HepG2 (cell line): Measurements from ENCODE around the gene TMEM198. TPM values are rescaled to one million over a fixed set of nuclear protein-coding genes. Genes with fewer than 3 reads are reported as not detected.

Source experiments
- ATF1 ChIP-seq: IDR thresholded peaks from 2 replicates; pipeline ENCODE4 v1.6.1; 2016; ENCODE audit warnings: mild to moderate bottlenecking, control low read depth
- BCL6 ChIP-seq: IDR thresholded peaks from 2 replicates; pipeline ENCODE4 v1.6.1; 2016; ENCODE audit warnings: missing genetic modification reagents, missing compliant biosample characterization
- CTCF ChIP-seq: sonication (generic); formaldehyde crosslinking; IDR thresholded peaks from 2 replicates; pipeline ENCODE4 v1.5.0; 2020; ENCODE audit warnings: mild to moderate bottlenecking, missing genetic modification reagents, moderate library complexity
- EP300 ChIP-seq, 3 experiments: sonication (generic) in 1 of 3; formaldehyde crosslinking in 1 of 3; IDR thresholded peaks; 2 replicates each; pipeline versions ENCODE4 v1.5.1 to v1.6.1; 2011 to 2020; ENCODE audit warnings: low read depth in 2 of 3, low read length in 2 of 3, borderline replicate concordance in 1 of 3, improper control_type of control experiment in 1 of 3, mild to moderate bottlenecking in 1 of 3, missing genetic modification reagents in 1 of 3, moderate library complexity in 1 of 3
- GATAD2A ChIP-seq: IDR thresholded peaks from 2 replicates; pipeline ENCODE4 v1.6.1; 2016
- KDM5A ChIP-seq: fragments of 200-600 bp; sonication (generic); IDR thresholded peaks from 2 replicates; pipeline ENCODE4 v1.7.0; 2018; ENCODE audit warnings: antibody characterized with exemption, mild to moderate bottlenecking, low read length, borderline replicate concordance
- KDM6A ChIP-seq: IDR thresholded peaks from 2 replicates; pipeline ENCODE4 v1.6.1; 2016; ENCODE audit warnings: low read depth
- PATZ1 ChIP-seq: sonication (generic); formaldehyde crosslinking; IDR thresholded peaks from 2 replicates; pipeline ENCODE4 v1.4.0; 2020; ENCODE audit warnings: missing genetic modification reagents
- POLR2G ChIP-seq: fragments of 200-400 bp; formaldehyde crosslinking; IDR thresholded peaks from 2 replicates; pipeline ENCODE4 v1.6.1; 2018; ENCODE audit warnings: mild to moderate bottlenecking, low read depth, low read length, moderate library complexity
- RBFOX2 ChIP-seq: fragments of 200-400 bp; formaldehyde crosslinking; IDR thresholded peaks from 2 replicates; pipeline ENCODE4 v1.6.1; 2017; ENCODE audit warnings: low read depth, mild to moderate bottlenecking, low read length
- ZBTB1 ChIP-seq: sonication (generic); formaldehyde crosslinking; IDR thresholded peaks from 2 replicates; pipeline ENCODE4 v1.4.0; 2020; ENCODE audit warnings: missing genetic modification reagents, borderline replicate concordance
- ZNF281 ChIP-seq: sonication (generic); formaldehyde crosslinking; IDR thresholded peaks from 2 replicates; pipeline ENCODE4 v1.4.0; 2020; ENCODE audit warnings: missing genetic modification reagents, borderline replicate concordance
- ZNF362 ChIP-seq: sonication (generic); formaldehyde crosslinking; IDR thresholded peaks from 2 replicates; pipeline ENCODE4 v1.4.0; 2020; ENCODE audit warnings: missing genetic modification reagents, mild to moderate bottlenecking, borderline replicate concordance
- ZNF609 ChIP-seq: sonication (generic); formaldehyde crosslinking; IDR thresholded peaks from 2 replicates; pipeline ENCODE4 v1.4.0; 2020; ENCODE audit warnings: mild to moderate bottlenecking, missing genetic modification reagents, borderline replicate concordance
- ZNF746 ChIP-seq: sonication (generic); formaldehyde crosslinking; IDR thresholded peaks from 2 replicates; pipeline ENCODE4 v1.8.0; 2022; ENCODE audit warnings: mild to moderate bottlenecking, missing genetic modification reagents
- ZNF883 ChIP-seq: sonication (generic); formaldehyde crosslinking; IDR thresholded peaks from 2 replicates; pipeline ENCODE4 v1.5.1; 2020; ENCODE audit warnings: mild to moderate bottlenecking, missing genetic modification reagents; ENCODE audit errors: not compliant biosample characterization
- polyA plus RNA-seq, 8 experiments: library from polyadenylated mRNA; depleted of rRNA in 3 of 8; stranded (reverse) in 7 of 8; unstranded in 1 of 8; fragments of >200 nt; fragmentation: Illumina TruSeq in 4 of 8; extraction: Trizol in 4 of 8; gene quantifications; 2 replicates each; pipeline versions ENCODE4 v1.2.1 to v1.2.3, GENCODE V29; 2011 to 2016; ENCODE audit warnings: low read depth in 4 of 8, missing spikeins in 1 of 8, mixed read lengths in 1 of 8; ENCODE audit not compliant: insufficient read depth in 1 of 8
- total RNA-seq, 5 experiments: library from RNA; depleted of rRNA; stranded (reverse); fragments of >200 nt; fragmentation: Illumina TruSeq; extraction: Trizol; gene quantifications; 2 replicates each; pipeline ENCODE4 v1.2.3, GENCODE V29; 2016; ENCODE audit warnings: low read depth in 1 of 5

The TMEM198 gene
- total and polyA plus RNA-seq, 2 of the 13 experiments (the other 11 are each of a cell fraction or from before 2014, with no cell fraction given) = 17.3 to 23.5 TPM

GRCh38 chr2:219595256-219595655 lies 51.4 kb downstream of the TMEM198 start (continued):
- TF ChIP-seq KDM6A (CRISPR knock-in tag) (no peak), BCL6 (CRISPR knock-in tag) (0 out of 2 replicates have a peak, but pooled peaks have one; percentile 14), PATZ1 (peak; percentile 55; the same call in 1 of the 2 replicates), ZNF883 (CRISPR knock-in tag) (no peak), RBFOX2 (0 out of 2 replicates have a peak, but pooled peaks have one; percentile 18), GATAD2A (CRISPR knock-in tag) (peak; percentile 57), ZBTB1 (CRISPR knock-in tag) (no peak), KDM5A (no peak), ATF1 (CRISPR knock-in tag) (0 out of 2 replicates have a peak, but pooled peaks have one; percentile 10), CTCF (CRISPR knock-in tag) (peak; percentile 30), ZNF362 (CRISPR knock-in tag) (peak; percentile 63; the same call in 1 of the 2 replicates), ZNF281 (0 out of 2 replicates have a peak, but pooled peaks have one; percentile 25), POLR2G (peak; percentile 31; the same call in 1 of the 2 replicates), ZNF746 (no peak), EP300 (IDR thresholded peaks at IDR 0.05; ENCODE audit: low read depth in 2 of 2, low read length in 2 of 2) (peak in 1 of 2 experiments; percentile 9; a peak in 1 of 4 replicates), EP300 (CRISPR knock-in tag; IDR thresholded peaks at IDR 0.05; ENCODE audit: borderline replicate concordance) (no peak), ZNF609 (CRISPR knock-in tag) (0 out of 2 replicates have a peak, but pooled peaks have one; percentile 23)
